HG02885 (cell line): ENCODE measurements around the gene GAPDHS.

Experiments
- ATAC-seq: cut with Tn5 transposase; IDR thresholded peaks from one replicate; pipeline ENCODE4 v1.9.1; 2021; ENCODE audit warnings: mild to moderate bottlenecking; ENCODE audit not compliant: unreplicated experiment, poor library complexity

The GAPDHS gene

DNA sequence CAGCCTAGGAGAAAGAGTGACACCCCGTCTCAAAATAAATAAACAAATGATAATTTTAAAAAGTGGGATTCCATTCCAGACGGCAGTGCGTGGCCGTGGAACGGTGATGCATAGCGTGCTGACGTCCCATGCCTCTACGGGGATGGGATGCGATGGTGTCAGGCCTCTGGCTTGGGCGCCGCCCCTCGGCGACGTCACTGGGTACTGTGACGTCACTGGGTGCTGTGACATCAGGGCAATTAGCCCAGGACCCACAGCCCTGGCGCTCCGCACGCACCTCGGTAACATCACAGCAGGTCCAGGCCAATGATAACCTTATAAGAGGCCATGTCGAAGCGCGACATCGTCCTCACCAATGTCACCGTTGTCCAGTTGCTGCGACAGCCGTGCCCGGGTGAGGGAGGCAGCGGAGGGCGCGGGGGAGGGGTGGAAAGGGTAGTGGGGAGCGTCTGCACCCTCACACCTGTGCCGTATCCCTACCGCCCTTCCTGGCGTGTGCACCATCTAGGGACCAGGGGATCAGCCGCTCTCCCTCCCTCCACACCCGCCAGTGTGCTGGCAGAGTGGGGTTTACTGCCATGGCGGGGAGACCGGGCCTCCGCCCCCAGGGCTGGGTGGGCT is at the start of gene GAPDHS:
Gene GAPDHS, plus strand, starts transcription at position 256 of the 621 bp plus-strand sequence. Its CDS starts 72 bp downstream, at position 328.
- no peak for ATAC-seq

DNA sequence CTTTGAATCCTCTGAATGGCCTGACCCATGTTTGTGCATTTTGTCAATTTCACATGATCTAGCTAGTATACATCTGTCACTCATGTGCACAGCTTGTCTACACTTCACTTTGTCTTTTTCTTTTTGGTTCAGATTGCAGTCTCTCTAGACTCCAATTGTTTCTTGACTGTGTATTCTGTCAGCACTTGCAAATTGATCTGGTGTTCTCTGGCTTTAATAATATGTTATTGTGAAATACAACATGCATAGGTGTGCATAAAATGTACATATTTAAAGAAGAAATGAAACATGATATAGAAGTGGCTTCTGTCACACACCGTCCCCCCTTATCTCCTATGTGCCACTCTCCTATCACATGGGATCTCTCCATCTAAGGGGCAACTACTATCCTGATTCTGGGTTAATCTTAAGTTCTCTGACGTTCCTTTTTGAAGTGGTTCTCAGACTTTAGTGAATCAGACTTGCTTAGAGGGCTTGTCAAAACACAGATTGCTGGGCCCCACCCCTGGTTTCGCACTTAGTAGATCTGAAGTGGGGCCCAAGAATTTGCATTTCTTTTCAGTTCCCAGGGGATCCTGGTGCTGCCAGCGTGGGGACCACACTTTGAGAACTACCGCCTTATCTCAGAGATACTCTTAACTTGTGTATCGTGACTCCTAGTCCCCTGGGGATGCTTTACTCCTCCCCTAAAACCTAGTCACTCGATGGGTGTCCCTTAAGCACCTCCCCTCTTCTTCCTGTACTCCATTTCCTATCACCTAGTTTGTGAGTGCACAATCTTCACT is 48.8 kb upstream of the GAPDHS start:
- peak; percentile 56 for ATAC-seq

DNA sequence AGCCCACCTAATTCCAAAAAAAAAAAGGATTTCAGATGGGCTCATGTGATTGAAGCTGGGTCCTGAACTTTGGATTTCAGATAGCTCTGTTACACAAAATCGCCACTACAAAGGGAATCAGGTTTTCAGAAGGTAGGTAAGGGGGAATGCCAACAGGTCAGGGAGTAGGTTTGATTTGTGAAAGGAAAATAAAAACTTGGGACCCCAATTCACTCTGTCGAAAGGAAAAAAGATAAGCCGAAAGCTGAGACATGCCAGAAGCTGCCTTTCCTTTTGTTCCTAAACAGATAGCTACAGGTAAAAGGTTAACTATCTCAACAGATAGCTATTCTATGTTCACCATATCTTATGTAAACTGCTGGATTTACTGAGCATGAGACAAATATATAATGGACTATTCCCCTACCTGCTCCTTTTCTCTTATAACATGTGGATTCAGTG is 47.0 kb upstream of the GAPDHS start:
- no peak for ATAC-seq

DNA sequence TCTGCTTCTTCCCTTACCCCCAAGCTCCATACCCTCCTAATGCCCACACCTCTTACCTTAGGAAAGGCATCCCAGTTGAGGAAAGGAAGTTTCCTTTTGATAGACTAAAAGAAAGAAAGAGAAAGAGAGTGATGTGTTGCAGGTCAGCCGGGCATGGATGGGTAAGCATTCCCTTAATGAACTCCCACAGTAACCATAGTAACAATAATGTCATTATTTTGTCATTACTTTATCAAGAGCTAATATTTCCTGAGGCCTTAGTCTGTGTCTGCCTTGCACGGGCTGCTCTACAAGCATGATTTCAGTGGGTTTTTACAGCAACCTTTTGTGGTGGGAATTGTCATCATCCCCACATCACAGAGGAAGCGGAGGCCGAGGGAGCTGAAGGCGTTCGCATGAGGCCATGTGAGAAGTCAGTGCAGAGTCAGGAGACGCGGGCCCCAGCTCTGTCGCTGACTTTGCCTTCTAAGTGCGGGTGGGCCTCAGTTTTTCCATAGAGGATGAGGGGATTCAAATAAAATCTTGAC is 45.5 kb upstream of the GAPDHS start:
- ATAC-seq: no peak

DNA sequence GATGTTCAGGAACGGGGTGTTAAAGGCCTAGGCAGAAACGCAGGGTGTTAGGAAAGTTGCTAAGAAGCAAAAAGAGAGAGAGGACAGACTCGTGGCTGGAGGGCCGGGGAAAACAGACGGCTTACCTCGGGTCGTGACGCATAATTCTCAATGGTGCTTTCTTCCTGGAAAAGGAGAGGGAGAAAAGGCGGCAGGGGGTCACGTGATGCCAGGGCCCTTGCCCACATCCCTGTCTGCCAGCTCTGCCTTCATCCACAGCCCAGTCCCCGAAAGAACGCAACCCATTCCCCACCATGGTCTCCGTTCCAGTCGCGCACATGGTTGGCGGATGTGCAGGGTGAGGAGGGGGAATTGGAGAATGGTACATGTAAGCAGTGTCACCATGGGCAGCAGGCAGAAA is 44.6 kb upstream of the GAPDHS start:
- ATAC-seq: no peak

DNA sequence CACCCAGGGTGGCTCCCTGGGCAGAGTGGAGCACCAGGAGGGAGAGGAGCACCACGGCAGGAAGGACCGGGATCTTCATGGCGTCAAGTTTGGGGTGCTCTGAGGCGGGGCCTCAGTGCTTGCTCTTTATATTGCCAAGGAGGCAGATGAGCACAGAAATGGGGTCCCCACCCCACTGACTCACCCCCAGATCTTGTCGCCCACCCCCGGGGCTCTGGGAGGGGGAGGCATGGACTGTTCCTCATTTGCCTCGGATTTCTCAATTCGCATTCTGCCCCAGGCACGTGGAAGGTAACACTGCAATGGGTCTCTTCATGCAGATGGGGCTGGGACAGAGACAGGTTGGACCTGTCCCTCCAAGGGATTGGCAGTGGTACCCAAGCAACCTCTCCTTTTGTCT is 42.9 kb upstream of the GAPDHS start, which contains the start of gene KRTDAP:
Gene KRTDAP, minus strand, starts transcription at position 101 of the 400 bp plus-strand sequence. Its CDS starts 22 bp downstream, at position 79.
- ATAC-seq: no peak

DNA sequence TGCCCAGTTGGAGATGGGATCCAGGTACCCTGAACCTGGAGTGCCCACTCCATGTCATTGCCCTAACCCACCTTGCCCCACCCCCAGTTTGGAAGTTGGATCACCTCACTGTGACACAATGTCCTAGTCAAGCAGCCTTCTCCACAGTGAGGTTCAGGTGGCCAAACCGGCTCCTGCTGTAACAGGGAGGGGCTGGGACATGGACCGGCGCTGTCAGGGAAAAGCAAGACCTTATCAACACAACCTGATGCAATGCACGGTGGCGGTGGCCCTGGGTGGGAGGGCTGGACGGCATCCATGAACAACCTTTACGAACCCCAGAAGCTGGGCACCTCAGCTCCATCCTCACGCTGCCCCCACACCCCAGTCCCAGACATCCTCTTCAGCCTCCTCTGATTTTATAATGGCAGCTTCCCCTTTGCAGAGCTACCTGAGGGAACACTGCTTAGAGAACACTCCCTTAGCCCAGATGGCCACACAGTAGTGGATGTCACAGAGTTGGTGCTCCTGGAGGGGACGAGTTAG is 41.4 kb upstream of the GAPDHS start:
- no peak for ATAC-seq

DNA sequence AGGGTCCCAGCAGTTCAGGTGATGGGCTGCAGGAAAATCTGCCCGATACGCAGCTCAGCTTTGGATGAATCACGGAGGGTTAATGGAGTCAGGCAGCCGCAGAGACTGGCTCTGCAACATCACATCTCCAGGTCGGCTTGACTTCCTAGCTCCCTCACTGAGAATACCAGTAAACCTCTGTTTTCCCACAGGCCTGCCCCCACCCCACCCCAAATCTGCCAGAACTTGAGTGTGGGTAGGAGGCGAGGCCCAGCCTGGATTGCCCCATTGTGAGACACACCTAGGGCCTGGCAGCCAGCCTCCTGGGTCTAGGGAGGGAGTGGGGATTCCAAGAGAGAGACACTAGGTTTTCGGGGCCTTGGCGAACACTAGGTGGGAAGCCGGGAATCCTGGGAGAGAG is 39.3 kb upstream of the GAPDHS start:
- no peak for ATAC-seq

DNA sequence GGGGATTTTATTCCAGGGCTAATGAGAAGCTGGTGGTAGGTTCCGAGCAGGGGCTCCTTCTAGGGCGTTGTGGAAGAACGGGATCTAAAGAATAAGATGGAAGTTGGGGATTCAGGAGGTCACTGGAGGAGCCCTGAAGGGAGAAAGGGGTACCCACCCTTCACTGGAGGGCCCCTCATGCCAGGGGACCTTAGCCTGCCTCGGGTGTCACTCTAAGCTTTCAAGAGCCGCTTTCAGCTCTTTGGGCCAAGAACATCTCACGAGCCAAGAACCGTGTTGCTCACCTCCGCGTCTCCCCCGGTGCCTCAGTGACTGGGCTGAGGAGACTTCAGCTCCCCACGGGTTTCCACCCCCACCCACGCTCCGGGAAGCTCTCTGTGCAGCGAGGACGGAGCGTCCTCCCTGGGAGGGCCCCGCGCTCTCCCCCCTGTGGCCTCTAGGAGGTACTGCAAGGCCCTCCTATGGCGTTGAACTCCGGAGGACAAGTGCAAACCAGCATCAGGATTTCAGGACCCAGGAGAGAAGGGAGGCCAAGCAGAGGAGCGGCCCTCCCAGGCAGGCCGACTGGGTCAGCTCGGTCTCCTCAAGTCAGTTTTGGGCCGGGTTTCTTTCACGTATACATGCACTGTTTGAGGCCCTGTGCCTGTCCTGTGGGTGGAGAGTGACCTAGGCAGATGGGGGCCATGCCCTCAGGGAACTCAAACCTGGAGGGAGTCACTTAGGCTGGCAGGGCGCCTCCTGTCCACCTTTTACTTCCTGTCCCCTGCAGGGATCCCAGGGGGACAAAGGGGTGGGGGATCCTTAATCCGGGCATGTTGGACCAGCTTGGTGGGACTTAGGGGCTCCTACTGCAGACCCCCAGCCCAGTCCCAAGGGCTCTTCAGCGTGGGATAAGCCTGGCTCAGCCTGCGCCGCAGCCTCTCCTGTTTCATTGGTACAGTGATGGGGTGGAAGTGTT is 37.9 kb upstream of the GAPDHS start:
- ATAC-seq: peak; percentile 57

DNA sequence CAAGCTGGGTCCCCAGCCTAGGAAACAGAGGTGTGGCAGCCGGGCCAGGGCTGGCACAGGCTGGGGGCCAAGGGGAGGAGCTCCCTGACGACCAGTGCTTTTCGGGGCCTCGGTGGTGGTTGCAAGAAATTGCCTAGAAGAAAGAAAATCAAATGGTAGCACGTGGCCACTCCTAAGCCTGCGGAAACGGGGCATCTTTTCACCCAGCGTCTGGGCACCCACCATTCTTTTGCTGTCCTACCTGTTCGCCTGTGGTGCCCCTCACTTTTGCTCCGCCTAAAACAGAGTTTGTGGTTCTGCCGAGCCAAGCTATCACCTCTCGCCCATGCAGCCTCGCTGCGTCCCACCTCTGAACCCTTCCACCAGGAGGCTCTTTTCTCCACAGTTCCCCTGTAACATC is 35.9 kb upstream of the GAPDHS start:
- ATAC-seq: no peak

DNA sequence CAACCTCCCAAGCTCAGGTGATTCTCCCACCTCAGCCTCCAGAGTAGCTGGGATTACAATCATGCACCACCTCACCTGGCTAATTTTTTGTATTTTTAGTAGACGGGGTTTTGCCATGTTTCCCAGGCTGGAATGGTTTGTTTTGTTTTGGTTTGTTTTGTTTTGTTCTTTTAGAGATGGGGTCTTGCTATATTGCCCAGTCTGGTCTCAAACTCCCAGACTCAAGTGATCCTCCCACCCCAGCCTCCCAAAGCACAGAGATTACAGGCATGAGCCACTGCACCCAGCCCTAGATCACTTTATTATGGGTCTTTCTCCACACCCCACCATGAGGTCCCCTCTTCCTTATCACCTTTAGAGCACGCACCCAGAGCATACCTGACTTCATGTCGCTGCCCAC is 35.0 kb upstream of the GAPDHS start:
- no peak for ATAC-seq

DNA sequence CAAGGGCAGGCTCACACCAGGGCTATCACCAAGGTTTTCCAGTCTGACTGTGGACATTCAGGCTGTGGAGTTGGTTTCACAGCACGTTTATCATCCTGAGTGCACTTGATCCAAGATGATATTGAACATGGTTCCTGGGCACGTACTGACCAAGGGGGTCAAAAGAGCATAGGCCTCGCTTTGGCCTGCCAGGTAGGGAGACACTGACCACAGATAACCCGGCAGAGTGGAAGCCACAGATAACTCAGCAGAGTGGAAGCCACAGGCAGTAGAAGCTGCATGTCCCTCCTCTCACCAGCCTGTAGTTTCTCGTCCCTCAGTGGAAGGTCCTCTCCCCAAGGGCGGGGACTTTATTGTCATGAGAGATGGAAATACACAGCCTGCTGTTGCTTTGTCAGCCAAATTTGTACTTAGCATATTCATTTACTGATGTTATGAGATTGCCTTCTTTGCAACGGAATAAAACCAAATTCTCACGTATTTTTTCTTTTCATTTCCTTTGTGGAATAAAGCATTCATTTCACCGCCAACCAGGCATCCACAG is 34.2 kb upstream of the GAPDHS start:
- no peak for ATAC-seq

DNA sequence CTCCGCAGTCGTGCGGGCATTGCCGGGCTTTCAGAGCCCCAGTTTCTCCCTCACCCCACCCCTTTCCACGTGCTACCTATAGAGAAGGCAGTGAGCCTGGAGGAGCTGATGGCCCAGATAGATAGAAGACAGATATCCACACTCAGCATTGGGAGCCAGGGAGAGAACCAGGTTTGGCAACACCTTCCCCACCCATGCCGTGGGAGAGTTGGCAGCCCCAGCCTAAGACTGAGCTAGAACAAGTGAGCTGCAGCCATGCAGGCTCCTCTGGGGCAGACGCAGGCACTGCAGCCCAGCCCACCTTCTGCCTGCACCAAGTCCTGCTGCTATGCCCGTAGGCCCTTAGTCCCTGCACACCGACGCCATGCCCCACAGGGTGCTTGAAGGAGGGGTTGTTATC is 32.6 kb upstream of the GAPDHS start:
- ATAC-seq: no peak

DNA sequence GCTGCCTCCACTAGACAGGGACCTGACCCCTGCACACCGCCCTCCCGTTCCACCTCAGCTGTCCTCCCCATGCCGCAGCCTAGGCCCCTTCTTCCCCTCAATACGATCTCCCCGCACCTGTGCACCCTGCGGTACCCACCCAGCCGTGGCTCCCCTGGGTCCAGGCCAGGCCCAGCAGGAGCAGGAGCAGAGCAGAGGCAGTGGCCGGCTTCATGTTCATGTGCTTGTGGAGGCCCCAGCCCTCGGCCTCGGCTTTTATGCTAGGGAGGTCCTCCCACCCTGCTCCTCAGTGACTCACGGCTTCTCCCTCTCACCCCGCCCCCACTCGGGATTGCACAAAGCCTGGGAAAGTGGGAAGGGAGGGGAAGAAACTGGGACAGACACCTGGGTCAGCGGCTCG is 31.6 kb upstream of the GAPDHS start:
- ATAC-seq: no peak

DNA sequence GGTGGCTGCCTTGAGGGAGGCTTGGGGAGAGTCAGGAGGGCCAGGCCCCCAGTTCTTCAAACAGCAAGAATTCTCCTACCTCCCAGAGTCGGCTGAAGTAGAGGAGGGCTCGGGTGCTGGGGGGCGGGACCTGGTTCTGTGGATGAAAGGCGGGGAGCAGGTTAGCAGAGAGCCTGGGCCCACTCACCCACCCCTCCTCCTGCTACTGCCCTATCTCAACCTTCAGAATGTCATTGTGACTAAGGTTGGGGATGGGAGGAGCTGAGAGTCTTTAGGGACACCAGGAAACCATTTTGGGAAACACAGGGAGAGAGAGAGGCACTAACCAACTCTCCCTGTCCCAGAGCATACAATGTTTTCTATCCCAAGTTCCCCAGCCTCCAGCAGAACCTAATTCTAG is 30.5 kb upstream of the GAPDHS start:
- ATAC-seq: no peak

DNA sequence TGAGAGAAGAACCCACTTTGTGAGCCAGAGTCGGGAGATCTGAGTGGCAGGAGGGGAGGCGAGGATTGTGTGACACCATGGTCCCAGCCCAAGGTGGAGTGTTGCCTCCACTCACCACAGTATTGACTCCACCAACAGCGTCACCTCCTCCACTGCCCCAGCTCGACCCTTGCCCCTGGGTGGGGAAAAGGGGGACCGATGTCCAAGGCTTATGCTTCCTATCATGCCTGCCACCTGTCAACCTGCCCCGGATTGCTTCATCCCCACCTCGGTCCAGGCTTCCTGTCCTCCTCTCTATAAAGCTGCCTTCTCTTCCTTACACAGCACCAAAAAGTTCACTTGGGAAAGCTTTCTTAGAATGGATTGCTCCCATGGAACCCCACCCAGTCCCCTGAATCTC is 27.2 kb upstream of the GAPDHS start:
- no peak for ATAC-seq

DNA sequence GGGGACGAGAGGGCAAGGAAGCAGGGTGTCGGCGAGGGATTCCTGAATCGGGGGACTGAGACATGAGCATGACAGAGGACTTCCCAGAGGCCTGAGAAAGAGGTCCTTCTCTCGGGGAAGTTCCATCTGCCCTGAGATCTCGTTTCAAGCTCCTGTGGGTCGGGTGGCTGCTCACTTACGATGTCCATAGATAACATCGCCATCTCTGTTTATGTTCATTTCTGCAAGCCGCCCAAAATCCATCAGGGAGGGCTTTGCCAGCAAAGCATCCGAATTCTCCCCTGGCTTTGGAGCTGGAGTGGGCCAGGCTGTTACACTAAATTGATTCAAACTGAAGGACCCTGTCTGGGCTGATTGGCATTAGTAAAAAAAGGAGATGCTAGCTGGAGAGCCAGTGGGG is 25.7 kb upstream of the GAPDHS start:
- ATAC-seq: no peak

DNA sequence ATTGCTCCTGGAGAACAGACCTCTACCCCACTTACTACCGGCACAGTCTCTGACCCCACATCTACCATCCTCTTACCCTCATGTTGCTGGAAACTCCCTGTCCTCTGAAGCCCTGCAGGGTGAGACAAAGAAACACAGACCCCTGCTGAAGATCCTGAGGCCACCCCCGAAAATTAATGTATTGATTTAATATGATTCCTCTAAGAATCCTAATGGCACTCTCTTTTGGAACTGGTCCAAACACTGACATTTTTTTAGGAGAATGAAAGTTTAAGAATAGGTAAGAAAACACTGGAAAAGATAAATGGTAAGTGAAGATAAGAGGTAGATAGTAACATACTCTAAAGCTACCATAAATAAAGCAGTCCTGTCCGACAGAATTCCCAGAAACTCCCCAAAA is 25.1 kb upstream of the GAPDHS start:
- ATAC-seq: no peak

DNA sequence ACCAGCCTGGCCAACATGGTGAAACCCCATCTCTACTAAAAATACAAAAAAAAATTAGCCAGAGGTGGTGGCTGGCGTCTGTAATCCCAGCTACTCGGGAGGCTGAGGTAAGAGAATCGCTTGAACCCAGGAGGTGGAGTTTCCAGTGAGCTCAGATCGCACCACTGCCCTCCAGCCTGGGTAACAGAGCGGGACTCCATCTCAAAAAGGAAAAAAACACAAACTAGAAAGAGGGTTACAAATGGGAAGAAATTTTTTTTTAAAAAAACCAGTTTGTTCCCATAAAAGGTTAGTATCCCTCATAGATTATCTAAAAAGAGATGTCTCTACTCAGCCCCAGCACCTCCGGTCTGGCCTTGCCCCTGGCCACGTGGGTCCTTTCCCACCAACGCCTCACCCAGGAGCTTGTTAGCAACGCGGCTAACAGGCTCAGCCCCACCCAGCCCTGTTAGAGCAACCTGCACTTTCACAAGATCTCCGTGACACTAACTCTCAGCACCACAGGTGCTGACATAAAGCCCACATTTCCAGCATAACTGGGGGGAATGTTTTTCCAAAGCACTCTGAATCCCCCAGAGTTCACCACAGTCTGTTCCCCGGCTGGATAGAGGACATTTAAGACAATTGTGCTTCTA is 24.1 kb upstream of the GAPDHS start:
- ATAC-seq: no peak
